Glomerular visceral epithelial cell (primary cell): ENCODE data around the gene DLGAP4.

Experiments used
- DNase-seq: peaks from one replicate; pipeline ENCODE4 v3.0.0-alpha.2; 2016; ENCODE audit errors: extremely low spot score

DLGAP4 gene

GRCh38 chr20:36408219-36408618, 102.1 kb downstream of the DLGAP4 start:
- no peak for DNase-seq

- DNase-seq: no peak
Observed at GRCh38 chr20:36411861-36412454, 105.8 kb downstream of the DLGAP4 start.

- no peak for DNase-seq
Observed at GRCh38 chr20:36415475-36416002, 109.4 kb downstream of the DLGAP4 start.

GRCh38 chr20:36418711-36419110, 112.6 kb downstream of the DLGAP4 start:
- no peak for DNase-seq

- no peak for DNase-seq
Observed at GRCh38 chr20:36421641-36422040, 115.5 kb downstream of the DLGAP4 start.

- DNase-seq: no peak
Observed at GRCh38 chr20:36424314-36424713, 118.2 kb downstream of the DLGAP4 start.

GRCh38 chr20:36425166-36425565, 119.0 kb downstream of the DLGAP4 start:
- no peak for DNase-seq

- no peak for DNase-seq
Observed at GRCh38 chr20:36431604-36432003, 125.5 kb downstream of the DLGAP4 start.

- DNase-seq: no peak
Observed at GRCh38 chr20:36432096-36432495, 126.0 kb downstream of the DLGAP4 start.

GRCh38 chr20:36434383-36434782, 128.2 kb downstream of the DLGAP4 start:
- DNase-seq: no peak

GRCh38 chr20:36435124-36435523, 129.0 kb downstream of the DLGAP4 start:
- DNase-seq: no peak

GRCh38 chr20:36435592-36436541, 129.7 kb downstream of the DLGAP4 start:
- peak; percentile 47 for DNase-seq

- peak; percentile 66 for DNase-seq
Observed at GRCh38 chr20:36439040-36439730, 133.0 kb downstream of the DLGAP4 start.

GRCh38 chr20:36439731-36440072, 133.6 kb downstream of the DLGAP4 start:
- DNase-seq: no peak

- no peak for DNase-seq
Observed at GRCh38 chr20:36440370-36441026, 134.4 kb downstream of the DLGAP4 start.

- no peak for DNase-seq
Observed at GRCh38 chr20:36441027-36441414, 134.9 kb downstream of the DLGAP4 start.

GRCh38 chr20:36441416-36441815, 135.3 kb downstream of the DLGAP4 start:
- no peak for DNase-seq

- DNase-seq: no peak
Observed at GRCh38 chr20:36445847-36446246, 139.7 kb downstream of the DLGAP4 start.

- no peak for DNase-seq
Observed at GRCh38 chr20:36446557-36446956, 140.4 kb downstream of the DLGAP4 start.

GRCh38 chr20:36447101-36447500, 141.0 kb downstream of the DLGAP4 start:
- no peak for DNase-seq

GRCh38 chr20:36449663-36450062, 143.5 kb downstream of the DLGAP4 start:
- DNase-seq: no peak

GRCh38 chr20:36454332-36454697, 148.2 kb downstream of the DLGAP4 start:
- no peak for DNase-seq
